ENCODE data around the gene DNAH14. TPM values are rescaled to one million over a fixed set of nuclear protein-coding genes. Genes with fewer than 3 reads are reported as not detected.

The DNAH14 gene
- total and polyA plus RNA-seq, 2 of the 13 experiments (the other 11 are each of a cell fraction or from before 2014, with no cell fraction given): 4.5 to 27.5 TPM

DNA sequence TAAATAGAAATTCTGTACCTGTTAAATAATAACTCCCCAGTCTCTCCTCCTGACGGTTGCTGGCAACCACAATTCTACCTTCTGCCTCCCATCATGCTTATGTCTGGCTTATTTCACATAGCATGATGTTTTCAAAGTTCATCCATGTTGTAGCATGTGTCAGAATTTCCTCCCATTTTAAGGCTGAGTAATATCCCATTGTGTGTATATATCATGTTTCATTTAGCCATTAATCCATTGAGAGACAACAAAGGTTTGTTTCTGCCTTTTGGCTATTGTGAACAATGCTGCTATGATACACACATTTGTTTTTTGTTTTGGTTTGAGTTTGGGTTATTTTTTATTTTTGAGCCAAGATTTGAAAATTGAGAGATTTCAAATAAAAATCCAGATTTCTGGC lies 426.4 kb downstream of the DNAH14 start (continued):
- no peak for TF ChIP-seq ZNF883 (CRISPR knock-in tag; IDR thresholded peaks at IDR 0.05; ENCODE audit: not compliant biosample characterization)
- TF ChIP-seq, protein P1, sequence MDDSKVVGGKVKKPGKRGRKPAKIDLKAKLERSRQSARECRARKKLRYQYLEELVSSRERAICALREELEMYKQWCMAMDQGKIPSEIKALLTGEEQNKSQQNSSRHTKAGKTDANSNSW (CRISPR knock-in tag; IDR thresholded peaks at IDR 0.05; ENCODE audit: borderline replicate concordance): no peak

DNA sequence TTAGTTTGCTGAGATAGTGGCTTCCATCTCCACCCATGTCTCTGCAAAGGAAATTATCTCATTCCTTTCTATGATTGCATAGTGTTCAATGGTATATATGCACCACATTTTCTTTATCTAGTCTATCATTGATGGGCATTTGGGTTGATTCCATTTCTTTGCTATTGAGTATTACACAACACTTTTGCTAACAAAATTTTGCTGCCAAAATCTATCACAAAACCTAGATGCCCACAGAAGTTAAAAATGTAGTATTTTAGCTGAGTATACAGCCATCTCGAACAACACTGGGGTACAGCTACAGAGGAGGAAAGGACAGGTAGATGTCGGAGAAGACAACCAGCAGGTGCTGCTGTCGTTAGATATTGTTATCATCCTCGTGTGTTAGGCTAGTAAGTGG lies 430.6 kb downstream of the DNAH14 start:
- no peak overlapping the region for H3K9ac ChIP-seq (ENCODE audit: insufficient read depth, low read depth, low read length)
- no peak for TF ChIP-seq ZNF292 (CRISPR knock-in tag; IDR thresholded peaks at IDR 0.05; ENCODE audit: borderline replicate concordance, low read depth)
- TF ChIP-seq, protein P1 (CRISPR knock-in tag; IDR thresholded peaks at IDR 0.05; ENCODE audit: borderline replicate concordance): no peak
- no peak for TF ChIP-seq SAFB2 (CRISPR knock-in tag; IDR thresholded peaks at IDR 0.05; ENCODE audit: borderline replicate concordance, low read depth)
- TF ChIP-seq MXI1 (IDR thresholded peaks at IDR 0.05; ENCODE audit: borderline replicate concordance, low read depth, low read length): no peak
- no peak for TF ChIP-seq ZBTB38 (CRISPR knock-in tag; IDR thresholded peaks at IDR 0.05)
- no peak for TF ChIP-seq HDAC1 (CRISPR knock-in tag; IDR thresholded peaks at IDR 0.05)
- no peak for TF ChIP-seq FOXO1 (CRISPR knock-in tag; IDR thresholded peaks at IDR 0.05)
- no peak for TF ChIP-seq GABPA (IDR thresholded peaks at IDR 0.05; ENCODE audit: low read depth, low read length)
- TF ChIP-seq GABPA (CRISPR knock-in tag; IDR thresholded peaks at IDR 0.05; ENCODE audit: low read depth): no peak
- no peak for TF ChIP-seq NCOA5 (CRISPR knock-in tag; IDR thresholded peaks at IDR 0.05)
- no peak for TF ChIP-seq ZNF878 (CRISPR knock-in tag; IDR thresholded peaks at IDR 0.05)
- no peak for TF ChIP-seq ZNF180 (CRISPR knock-in tag; IDR thresholded peaks at IDR 0.05; ENCODE audit: borderline replicate concordance, low read depth)
- no peak for TF ChIP-seq MAFG (CRISPR knock-in tag; IDR thresholded peaks at IDR 0.05)
- no peaks in the 10 kb centered on the region for H3K36me3 ChIP-seq (replicated peaks in 1 of 2; ENCODE audit: control insufficient read depth in 1 of 2, insufficient read depth in 2 of 2, low read length in 2 of 2)
- BruUV-seq (replicated peaks): no TSS peak
- POLR2A ChIA-PET: no interaction called here
- no peaks in the 10 kb centered on the region for H3K9me3 ChIP-seq (ENCODE audit: low read length)
- intact Hi-C loops (cut with micrococcal nuclease; ENCODE audit: unreplicated experiment): no loop called here
- no peak overlapping the region for H3K4me3 ChIP-seq (replicated peaks in 1 of 3; ENCODE audit: insufficient read depth in 1 of 3, low read depth in 2 of 3, low read length in 3 of 3)
- H2AFZ ChIP-seq (ENCODE audit: low read length): no peak overlapping the region
- DNase-seq (ENCODE audit: low spot score): no peak
- H3K4me1 ChIP-seq (ENCODE audit: insufficient read depth, low read length): no peaks in the 10 kb centered on the region
- no peaks in the 10 kb centered on the region for H3K79me2 ChIP-seq (ENCODE audit: insufficient read depth, low read length)
- no peaks in the 10 kb centered on the region for H4K20me1 ChIP-seq (ENCODE audit: insufficient read depth, low read length)
- no peak for ATAC-seq
- FAIRE-seq: no peak
- H3K27ac ChIP-seq (ENCODE audit: extremely low read length, insufficient read depth, low read length): no peak overlapping the region
- CTCF ChIA-PET (ENCODE audit: low intra/inter-chr PET ratio, low total read pairs): no interaction called here
- in situ Hi-C loops (cut with HindIII; ENCODE audit: extremely low pct_ligation_motif_present, low pct_unique_long_range_greater_than_20kb): no loop called here
- H3K27me3 ChIP-seq (ENCODE audit: control insufficient read depth in 1 of 2, insufficient read depth in 2 of 2, low read length in 2 of 2): no peaks in the 10 kb centered on the region
- H3K4me2 ChIP-seq (ENCODE audit: low read depth, low read length): no peak overlapping the region
- WGBS (ENCODE audit: low lambda C conversion rate): 52% methylated on average over 4 of the region's 4 CpGs
